ENCODE measurements around the gene COA8. TPM values are rescaled to one million over a fixed set of nuclear protein-coding genes. Genes with fewer than 3 reads are reported as not detected.
A peak's percentile ranks its signal among the peaks of the same experiment; 100 is the strongest.

COA8 gene
- total RNA-seq, 2 experiments from 2014 or later, result 29.1 to 33.5 TPM

GRCh38 chr14:103625356-103626095 lies 62.8 kb downstream of the COA8 start:
- Mint-ChIP-seq H3K27me3 (peaks cover 8% of the 10 kb centered on the region), H3K9me3 (ENCODE audit: low read depth) (no peaks in the 10 kb centered on the region), H3K4me3 (peak overlapping the region; percentile 47), H3K36me3 (no peaks in the 10 kb centered on the region), H3K27ac (peak overlapping the region; percentile 79), H3K4me1 (peaks cover 37% of the 10 kb centered on the region)
- CTCF ChIA-PET, result interaction anchor here (1.3 kb wide), 1 partner anchor 284 kb away, joined by 3 read pairs; no protein-coding TSS in a partner anchor
- peak; percentile 70 for DNase-seq
- ATAC-seq, result no peak

DNA sequence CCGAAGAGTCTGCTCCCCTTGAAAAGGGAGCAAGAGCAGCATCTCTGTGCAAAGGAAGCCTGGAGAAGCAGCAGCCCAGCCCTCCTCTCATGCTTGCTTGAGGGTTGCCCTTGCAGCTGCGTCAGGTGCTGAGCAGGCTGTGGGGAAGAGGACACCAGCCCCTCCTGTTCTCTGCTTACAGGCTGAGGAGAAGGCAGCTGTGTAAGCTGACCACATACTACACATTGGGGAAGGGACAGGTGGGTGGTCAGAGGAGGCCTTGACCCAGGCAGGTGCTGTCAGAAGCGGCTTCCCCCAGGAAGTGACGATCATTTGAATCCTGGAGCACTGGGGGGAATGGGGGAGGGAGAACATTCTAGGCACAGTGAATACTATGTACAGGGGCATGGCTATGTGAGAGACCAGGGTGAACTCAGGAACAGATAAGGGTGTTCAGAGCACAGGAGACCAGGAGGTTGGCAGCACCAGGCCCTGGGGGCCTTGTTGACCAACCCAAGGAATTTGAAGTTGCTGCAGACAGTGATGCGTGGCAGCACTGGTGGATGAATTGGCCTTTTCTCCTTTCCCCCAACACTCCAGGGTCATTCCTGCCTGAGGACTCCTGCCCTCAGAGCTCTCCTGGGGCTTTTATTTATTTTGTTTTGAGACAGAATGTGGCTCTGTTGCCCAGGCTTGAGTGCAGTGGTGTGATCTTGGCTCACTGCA lies 63.5 kb downstream of the COA8 start:
- H3K9me3 Mint-ChIP-seq (ENCODE audit: low read depth), result no peaks in the 10 kb centered on the region
- peaks cover 40% of the 10 kb centered on the region for H3K4me1 Mint-ChIP-seq
- ATAC-seq (no peak), DNase-seq (no peak)
- H3K27me3 Mint-ChIP-seq, result peaks cover 3% of the 10 kb centered on the region
- no peak overlapping the region for H3K4me3 Mint-ChIP-seq
- H3K36me3 Mint-ChIP-seq, result no peaks in the 10 kb centered on the region
- CTCF ChIA-PET, result interaction anchor here (1.3 kb wide), 1 partner anchor 284 kb away, joined by 3 read pairs; no protein-coding TSS in a partner anchor
- H3K27ac Mint-ChIP-seq, result no peak overlapping the region

DNA sequence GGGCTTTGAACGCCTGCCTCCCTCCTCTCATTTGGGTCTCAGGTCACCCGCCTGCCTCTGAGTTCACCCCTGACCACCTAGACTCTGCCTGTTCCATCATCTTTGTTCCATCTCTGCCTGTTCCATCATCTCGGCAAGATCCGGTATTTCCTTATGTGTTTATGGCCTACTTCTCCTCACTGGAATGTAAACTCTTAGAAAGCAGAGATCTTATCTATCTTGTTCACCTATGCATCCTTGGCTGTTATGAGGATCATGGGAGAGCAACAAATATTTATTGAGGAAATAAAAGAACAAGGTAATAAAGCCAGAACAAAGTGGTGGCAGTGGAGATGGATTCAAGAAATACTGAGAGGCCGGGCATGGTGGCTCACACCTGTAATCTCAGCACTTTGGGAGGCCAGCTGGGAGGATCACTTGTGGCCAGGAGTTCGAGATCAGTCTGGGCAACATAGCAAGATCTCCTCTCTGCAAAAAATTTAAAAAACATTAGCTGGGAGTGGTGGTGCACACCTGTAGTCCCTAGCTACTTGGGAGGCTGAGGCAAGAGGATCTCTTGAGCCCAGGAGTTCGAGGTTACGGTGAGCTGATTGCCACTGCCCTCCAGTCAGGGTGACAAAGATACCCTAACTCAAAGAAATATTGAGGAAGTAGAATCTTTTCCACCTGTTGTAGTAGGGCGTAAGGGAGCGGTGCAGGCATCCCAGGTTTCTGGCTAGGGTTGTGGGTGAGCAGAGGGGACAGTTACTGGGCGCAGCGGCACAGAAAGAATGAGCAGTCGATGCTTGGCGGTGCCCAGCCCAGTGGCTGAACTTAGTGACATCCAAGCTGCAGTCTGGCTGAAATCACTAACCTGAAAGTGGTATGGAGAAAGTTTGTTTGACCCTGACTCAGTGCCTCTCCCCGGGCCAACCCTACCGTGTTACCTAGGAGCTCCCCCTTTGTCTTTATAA lies 64.6 kb downstream of the COA8 start:
- no peak for ATAC-seq
- peaks cover 3% of the 10 kb centered on the region for H3K27me3 Mint-ChIP-seq
- peak overlapping the region; percentile 55 for H3K4me3 Mint-ChIP-seq
- peaks cover 1% of the 10 kb centered on the region for H3K36me3 Mint-ChIP-seq
- peak overlapping the region; percentile 81 for H3K27ac Mint-ChIP-seq
- DNase-seq, result no peak
- H3K9me3 Mint-ChIP-seq (ENCODE audit: low read depth), result no peaks in the 10 kb centered on the region
- CTCF ChIA-PET, result no interaction called here
- H3K4me1 Mint-ChIP-seq, result peaks cover 43% of the 10 kb centered on the region

DNA sequence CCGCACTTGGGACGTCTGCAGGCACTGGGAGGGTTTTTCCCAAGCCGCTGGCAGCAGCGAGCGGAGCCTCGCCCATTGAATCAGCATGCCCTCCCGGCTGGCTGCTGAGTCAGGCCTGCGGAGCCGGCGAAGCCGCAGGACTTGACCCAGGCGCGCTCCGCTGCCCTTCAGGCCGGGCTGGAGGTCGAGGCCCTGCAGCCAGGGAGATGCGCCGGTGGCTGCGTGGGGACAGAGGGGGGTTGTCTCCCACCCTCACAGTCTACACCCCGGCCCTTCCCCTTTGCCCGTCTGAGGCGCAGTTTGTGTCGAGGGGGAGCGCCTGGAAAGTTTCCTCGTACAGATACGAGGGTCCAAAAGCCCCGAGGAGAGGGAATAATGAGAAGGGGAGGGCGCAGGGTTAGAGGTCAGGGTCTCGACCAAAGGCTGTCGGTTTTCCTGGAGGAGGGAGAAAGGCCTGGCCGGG lies 65.5 kb downstream of the COA8 start:
- H3K4me3 Mint-ChIP-seq, result peak overlapping the region; percentile 86
- ATAC-seq, result no peak
- no peak for DNase-seq

DNA sequence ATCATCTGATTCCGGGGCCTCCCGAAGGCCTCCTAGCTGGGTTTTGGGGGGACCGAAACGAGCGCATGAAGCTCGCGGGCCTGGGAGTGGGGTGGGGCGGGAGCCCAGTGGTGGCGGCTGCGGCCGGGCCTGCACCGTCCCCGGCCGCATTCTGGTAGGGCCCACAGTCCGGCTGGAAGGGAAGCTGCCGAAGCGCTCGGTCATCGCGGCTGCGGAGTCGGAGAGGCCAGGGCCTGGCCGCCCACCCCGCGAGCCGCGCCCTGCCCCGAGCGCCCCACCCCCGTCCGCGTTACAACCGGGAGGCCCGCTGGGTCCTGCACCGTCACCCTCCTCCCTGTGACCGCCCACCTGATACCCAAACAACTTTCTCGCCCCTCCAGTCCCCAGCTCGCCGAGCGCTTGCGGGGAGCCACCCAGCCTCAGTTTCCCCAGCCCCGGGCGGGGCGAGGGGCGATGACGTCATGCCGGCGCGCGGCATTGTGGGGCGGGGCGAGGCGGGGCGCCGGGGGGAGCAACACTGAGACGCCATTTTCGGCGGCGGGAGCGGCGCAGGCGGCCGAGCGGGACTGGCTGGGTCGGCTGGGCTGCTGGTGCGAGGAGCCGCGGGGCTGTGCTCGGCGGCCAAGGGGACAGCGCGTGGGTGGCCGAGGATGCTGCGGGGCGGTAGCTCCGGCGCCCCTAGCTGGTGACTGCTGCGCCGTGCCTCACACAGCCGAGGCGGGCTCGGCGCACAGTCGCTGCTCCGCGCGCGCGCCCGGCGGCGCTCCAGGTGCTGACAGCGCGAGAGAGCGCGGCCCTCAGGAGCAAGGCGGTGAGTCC lies 66.1 kb downstream of the COA8 start, which contains the start of gene KLC1:
TSS of gene KLC1 (plus strand) at position 528 of the 819 bp plus-strand sequence. CDS start 25,354 bp downstream, outside the sequence.
- ATAC-seq (peak; percentile 82), DNase-seq (peak; percentile 85)
- Mint-ChIP-seq H3K9me3 (ENCODE audit: low read depth) (no peaks in the 10 kb centered on the region), H3K27me3 (no peaks in the 10 kb centered on the region), H3K4me3 (peak within 1 kb of the TSS; percentile 86), H3K27ac (peak within 1 kb of the TSS; percentile 89), H3K36me3 (peaks cover 5% of the 10 kb centered on the region), H3K4me1 (peaks cover 46% of the 10 kb centered on the region)
- CTCF ChIA-PET, result interaction anchor here (0.9 to 1.3 kb wide), 2 partner anchors 16 to 272 kb away, joined by 3 to 5 read pairs; no protein-coding TSS in a partner anchor

More for the DNA sequence above, 65.5 kb downstream of the COA8 start:
- Mint-ChIP-seq H3K9me3 (ENCODE audit: low read depth) (no peaks in the 10 kb centered on the region), H3K27ac (peak overlapping the region; percentile 81), H3K27me3 (no peaks in the 10 kb centered on the region), H3K4me1 (peaks cover 45% of the 10 kb centered on the region), H3K36me3 (peaks cover 4% of the 10 kb centered on the region)
- CTCF ChIA-PET, result interaction anchor here (0.9 to 1.3 kb wide), 2 partner anchors 15 to 273 kb away, joined by 3 to 5 read pairs; no protein-coding TSS in a partner anchor

GRCh38 chr14:103629503-103630121 lies 66.9 kb downstream of the COA8 start:
- Mint-ChIP-seq H3K4me3 (peak overlapping the region; percentile 86), H3K9me3 (ENCODE audit: low read depth) (no peaks in the 10 kb centered on the region), H3K4me1 (peaks cover 45% of the 10 kb centered on the region), H3K27me3 (no peaks in the 10 kb centered on the region), H3K36me3 (peaks cover 9% of the 10 kb centered on the region), H3K27ac (peak overlapping the region; percentile 89)
- CTCF ChIA-PET, result interaction anchor here (1.3 kb wide), 1 partner anchor 16 kb away, joined by 5 read pairs; no protein-coding TSS in a partner anchor
- ATAC-seq (peak; percentile 71), DNase-seq (peak; percentile 71)

DNA sequence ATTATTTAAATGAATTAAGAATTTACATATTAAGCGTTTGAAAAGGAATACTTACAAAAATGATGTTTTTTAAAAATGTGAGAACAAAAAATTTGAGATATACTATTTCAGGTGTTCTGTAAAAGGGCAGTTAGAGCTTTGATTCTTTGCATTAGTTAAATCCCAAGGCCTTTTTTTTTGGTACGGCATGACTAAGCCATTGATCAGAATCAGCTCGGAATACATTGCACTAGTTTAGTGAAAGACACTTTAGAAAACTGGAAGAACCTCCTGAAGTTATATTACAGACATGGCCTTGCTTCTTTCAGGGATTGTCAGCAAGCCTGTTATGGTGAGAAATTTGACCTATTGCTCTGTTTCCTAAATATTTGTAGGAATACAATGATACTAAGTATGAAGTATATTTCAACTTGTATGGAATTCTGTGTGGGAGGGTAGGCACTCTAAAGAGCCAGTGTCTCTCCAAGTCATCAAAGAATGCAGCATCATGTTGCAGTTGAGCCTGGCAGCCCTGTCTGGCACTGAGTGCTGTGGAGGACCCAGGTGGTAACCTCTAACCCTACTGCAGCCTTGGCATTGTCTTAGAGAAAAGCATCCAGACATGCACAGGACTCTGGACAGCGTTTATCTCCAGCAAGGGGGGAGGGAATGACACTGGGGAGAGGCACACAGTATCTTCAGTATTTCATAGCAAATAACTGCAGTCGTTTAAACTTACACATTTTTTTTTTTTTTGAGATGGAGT lies 67.8 kb downstream of the COA8 start:
- CTCF ChIA-PET, result no interaction called here
- Mint-ChIP-seq H3K4me3 (peak overlapping the region; percentile 86), H3K4me1 (peaks cover 44% of the 10 kb centered on the region)

GRCh38 chr14:103633391-103633790 lies 70.6 kb downstream of the COA8 start:
- H3K27ac Mint-ChIP-seq, result peak overlapping the region; percentile 37
- CTCF ChIA-PET, result interaction anchor here (0.5 kb wide), 1 partner anchor 57 kb away, joined by 3 read pairs; no protein-coding TSS in a partner anchor
- DNase-seq (no peak), ATAC-seq (no peak)
- no peak overlapping the region for H3K4me3 Mint-ChIP-seq
- H3K36me3 Mint-ChIP-seq, result peaks cover 21% of the 10 kb centered on the region
- H3K27me3 Mint-ChIP-seq, result no peaks in the 10 kb centered on the region
- no peaks in the 10 kb centered on the region for H3K9me3 Mint-ChIP-seq (ENCODE audit: low read depth)
- peaks cover 55% of the 10 kb centered on the region for H3K4me1 Mint-ChIP-seq

More for the DNA sequence above, 67.8 kb downstream of the COA8 start:
- Mint-ChIP-seq H3K27ac (peak overlapping the region; percentile 40), H3K9me3 (ENCODE audit: low read depth) (no peaks in the 10 kb centered on the region), H3K27me3 (no peaks in the 10 kb centered on the region), H3K36me3 (peaks cover 9% of the 10 kb centered on the region)
- ATAC-seq (no peak), DNase-seq (no peak)

GRCh38 chr14:103634156-103634555 lies 71.4 kb downstream of the COA8 start:
- no peak overlapping the region for H3K4me3 Mint-ChIP-seq
- no peaks in the 10 kb centered on the region for H3K27me3 Mint-ChIP-seq
- DNase-seq, result no peak
- peaks cover 25% of the 10 kb centered on the region for H3K36me3 Mint-ChIP-seq
- no peak overlapping the region for H3K27ac Mint-ChIP-seq
- H3K9me3 Mint-ChIP-seq (ENCODE audit: low read depth), result no peaks in the 10 kb centered on the region
- peaks cover 59% of the 10 kb centered on the region for H3K4me1 Mint-ChIP-seq
- CTCF ChIA-PET, result no interaction called here
- no peak for ATAC-seq

- DNase-seq, result no peak
- ATAC-seq, result no peak
- no peaks in the 10 kb centered on the region for H3K9me3 Mint-ChIP-seq (ENCODE audit: low read depth)
- peaks cover 22% of the 10 kb centered on the region for H3K36me3 Mint-ChIP-seq
- H3K4me3 Mint-ChIP-seq, result no peak overlapping the region
- CTCF ChIA-PET, result no interaction called here
- H3K4me1 Mint-ChIP-seq, result peaks cover 40% of the 10 kb centered on the region
- H3K27me3 Mint-ChIP-seq, result no peaks in the 10 kb centered on the region
- H3K27ac Mint-ChIP-seq, result no peak overlapping the region
Observed at GRCh38 chr14:103638594-103638993, 75.8 kb downstream of the COA8 start.

All from activated CD8-positive, alpha-beta memory T cell treated with anti-CD3 and anti-CD28 coated beads, Interleukin-2, amount 10 ng/mL, durations not matched to agents 7 days and 5 days (primary cell).